HUDEP-2 (cell line): ENCODE results near the gene CBLB.

Experiments
- DNase-seq, 76 experiments: peaks; one replicate each; lab custom pipeline; 2025; ENCODE audit not compliant: unreplicated experiment in 76 of 76; lab: John Stamatoyannopoulos, UW

Gene CBLB

DNA sequence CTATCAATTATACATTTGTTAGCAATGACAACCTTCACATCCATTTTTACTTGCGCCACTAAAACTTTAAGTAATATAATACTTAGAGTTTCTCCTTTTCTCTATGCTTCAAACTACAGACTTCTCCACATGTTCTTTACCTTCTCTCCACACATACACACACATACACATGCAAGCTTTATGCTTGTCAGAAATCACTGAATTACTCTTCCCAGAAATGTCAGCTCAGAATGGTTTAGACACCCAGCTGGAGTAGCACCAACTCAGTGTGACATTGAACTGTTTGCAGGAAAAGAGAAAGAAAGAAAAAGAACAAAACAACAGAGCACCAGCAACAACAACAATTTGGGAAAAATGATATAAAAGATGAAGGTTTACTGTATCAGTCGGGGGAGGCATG, 20.9 kb downstream of the CBLB start:
- no peak for DNase-seq

DNA sequence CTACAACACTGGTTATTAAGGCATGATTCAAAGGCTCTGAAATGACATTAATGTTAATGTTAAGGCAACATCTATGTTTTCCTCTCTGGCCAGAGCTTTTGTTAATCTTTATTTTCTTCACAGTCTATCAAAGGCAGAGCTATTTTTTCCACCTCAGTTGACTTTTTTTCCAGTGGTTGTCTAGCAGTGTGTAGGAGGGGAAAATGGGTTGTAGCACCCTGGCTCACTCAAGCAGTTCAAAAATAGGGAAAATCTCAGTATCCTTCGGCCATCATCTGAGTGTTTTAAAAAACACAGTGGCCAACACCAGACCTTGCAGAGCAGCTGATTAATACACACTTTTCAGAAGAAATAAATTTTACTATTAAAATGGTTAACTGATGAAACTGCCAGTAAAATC, 21.4 kb downstream of the CBLB start:
- DNase-seq, result no peak

DNA sequence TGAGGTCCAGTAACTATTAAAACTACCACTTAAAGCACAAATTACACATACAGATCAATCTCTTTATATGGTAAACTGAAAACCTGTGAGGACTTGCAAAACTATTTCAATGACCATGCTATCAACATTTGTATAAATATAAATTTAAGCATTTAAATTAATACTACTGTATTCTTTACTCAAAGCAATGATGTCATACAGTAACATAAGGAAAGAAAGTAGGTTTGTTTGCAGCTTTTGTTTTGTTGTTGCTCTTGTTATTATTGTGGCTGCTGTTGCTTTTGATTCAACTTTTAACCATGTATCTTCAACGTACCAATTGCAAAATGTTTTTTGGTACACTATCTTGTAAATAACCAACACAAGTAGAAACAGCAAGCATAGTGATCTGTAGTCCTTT, 22.0 kb downstream of the CBLB start:
- DNase-seq, result no peak

DNA sequence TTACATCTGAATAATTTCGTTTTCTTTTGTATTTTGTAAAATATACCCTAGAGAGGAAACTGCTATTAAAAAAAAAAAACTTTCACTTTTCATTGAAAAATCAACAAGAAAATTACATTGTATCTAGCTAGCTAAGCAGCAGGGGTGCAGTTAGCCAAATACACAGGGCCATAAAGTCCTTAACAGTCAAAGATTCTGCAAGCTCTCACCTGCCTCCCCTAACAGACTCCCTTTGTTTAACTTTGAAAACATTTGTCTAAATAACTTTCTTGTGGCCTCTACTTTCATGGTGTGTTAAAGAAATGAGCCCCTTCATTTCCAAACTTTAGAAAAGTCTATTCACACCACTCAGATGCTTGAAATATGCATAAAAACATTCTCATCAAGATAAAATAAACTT, 23.3 kb downstream of the CBLB start:
- no peak for DNase-seq

DNA sequence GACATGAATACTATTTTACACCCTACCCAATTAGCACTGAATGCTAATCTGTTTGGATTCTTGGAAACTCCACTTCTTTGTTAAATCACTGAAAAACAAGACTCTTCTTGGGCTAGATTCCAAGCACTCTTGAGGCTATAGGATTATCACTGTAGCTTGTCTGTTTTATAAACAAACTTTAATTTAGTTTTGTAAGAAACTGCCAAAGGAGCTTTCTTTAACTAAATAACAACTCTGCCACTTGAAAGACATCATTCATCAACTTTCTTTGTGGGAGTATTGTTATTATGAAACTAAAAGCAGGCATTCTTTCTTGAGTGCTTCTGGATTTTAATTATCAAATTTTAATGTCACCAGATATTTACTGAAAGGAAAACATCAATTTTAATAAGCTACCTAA, 24.1 kb downstream of the CBLB start:
- DNase-seq, result peak in 1 of 76 experiments; percentile 4

DNA sequence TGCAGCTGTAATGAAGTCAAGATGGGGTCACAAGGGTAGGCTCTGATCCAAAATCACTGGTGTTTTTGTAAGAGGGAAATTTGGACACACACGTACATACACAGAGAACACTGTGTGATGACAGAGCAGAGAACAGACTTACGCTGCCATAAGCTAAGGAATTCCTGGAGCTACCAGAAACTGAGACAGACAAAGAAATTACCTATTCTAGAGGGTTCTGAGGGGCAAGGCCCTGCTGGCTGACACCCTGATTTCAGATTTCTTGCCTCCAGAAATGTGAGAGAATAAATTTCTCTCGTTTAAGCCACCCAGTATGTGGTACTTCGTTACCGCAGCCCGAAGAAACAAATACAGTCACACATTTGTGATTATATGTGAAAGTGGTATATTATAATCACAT, 24.8 kb downstream of the CBLB start:
- no peak for DNase-seq

DNA sequence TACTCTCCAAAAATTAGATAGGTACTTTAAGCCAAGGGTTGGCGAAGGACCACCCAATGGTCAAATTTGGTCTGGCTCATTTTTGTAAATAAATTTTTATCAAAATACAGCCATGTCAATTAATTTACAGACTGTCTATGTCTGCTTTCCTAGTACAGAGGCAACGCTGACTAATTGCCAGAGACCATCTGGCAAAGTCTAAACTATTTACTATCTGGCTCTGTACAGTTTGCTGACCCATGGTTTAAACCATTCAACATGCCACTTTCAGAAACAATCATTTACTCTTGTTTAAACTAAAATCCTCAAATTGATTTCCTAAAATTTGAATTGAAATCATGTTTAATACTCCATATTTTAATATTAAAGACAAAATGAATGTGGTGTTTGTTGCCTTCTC, 25.9 kb downstream of the CBLB start:
- no peak for DNase-seq

DNA sequence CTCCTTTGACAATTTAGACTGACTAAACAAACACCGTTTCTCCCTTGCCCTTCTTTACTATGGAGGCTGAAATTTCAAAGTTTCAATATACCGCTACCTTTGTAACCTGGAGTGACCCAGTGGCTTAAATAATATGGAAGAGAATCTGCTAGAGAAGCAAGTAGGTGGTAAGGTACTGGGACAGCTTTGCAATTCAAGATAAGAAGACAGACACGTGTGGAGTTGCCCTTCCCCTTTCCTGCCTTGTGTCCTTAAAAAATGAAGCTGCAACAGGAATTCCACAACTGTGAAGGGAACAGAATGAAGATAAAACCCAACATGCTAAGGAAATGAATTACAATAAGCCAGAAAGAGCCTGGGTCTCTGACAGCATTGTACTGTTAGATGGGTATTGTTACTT, 26.4 kb downstream of the CBLB start:
- DNase-seq, result no peak

DNA sequence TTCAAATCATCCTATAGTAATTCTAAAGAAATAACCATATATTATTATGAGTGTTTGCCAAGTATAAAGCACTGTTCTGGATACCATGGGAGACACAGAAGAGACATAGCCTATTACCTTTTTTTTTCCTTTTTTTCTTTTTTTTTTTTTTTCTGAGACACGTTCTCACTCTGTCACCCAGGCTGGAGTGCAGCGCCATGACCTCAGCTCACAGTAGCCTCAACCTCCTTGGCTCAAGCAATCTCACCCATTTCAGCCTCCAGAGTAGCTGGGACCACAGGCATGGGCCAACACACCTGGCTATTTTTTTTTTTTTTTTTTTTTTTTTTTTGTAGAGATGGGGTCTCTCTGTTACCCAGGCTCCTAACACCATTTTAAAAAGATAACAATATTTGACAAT, 30.9 kb downstream of the CBLB start:
- DNase-seq, result no peak

DNA sequence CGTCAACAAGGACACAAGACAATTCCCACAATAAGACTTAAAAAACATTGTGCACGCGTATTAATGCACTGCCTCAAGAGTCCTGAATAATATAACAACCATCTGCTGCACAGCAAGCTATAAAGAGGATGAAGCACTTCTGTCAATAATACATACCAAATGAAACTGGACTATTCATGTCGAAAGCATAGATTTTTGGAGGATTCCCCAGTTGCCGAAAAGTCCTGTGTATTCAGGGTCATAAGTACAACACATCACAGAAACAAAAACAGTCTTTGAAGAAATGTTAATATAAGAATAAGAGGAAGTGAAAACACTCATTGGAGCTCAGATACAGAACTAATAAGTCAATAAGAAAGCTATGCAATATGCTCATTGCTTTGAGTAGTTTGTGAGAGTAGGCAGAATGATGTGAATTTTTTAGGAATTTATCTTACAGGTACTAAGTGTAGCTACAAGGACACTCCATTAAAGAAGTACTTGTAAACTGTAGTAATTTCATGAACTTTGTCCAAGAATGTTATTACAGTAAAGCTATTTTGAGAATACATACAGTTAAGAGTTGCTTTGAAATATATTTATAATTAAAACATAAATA, 31.6 kb downstream of the CBLB start:
- DNase-seq, result no peak

DNA sequence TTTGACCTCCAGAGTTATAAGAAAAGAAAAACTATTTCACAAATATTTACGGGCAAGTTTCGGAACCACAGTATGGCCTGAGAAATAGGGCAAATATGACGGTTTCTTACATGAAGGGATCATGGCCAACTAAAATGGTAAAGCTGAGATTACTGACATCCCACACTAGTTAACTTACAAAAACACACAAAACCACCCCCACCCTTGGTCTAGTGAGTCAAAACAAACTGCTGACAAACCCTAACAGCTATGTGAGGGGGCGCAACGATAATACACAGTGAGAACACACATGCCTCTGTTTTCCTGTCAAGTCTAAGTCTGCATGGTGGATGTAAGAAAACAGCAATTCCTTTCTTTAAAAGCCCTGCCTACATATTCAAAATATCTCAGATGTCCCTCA, 32.3 kb downstream of the CBLB start:
- no peak for DNase-seq

DNA sequence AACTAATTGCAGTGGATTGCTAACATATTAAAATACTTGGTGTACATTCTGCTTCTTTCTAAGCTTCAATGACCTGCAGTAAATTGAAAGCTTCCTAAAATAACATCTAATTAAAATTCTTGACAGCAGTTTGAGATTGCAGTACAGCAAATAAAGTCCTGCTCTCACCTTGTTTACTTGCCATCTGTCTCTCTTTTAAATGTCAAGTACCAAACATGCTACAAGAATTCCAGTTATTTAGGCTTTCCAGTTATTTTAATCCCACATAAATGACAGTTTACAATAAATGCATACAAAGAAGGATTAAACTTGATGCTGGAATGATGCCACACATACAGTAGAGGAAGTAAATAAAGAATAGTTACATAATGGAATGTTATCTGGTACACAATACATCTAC, 33.2 kb downstream of the CBLB start:
- no peak for DNase-seq

DNA sequence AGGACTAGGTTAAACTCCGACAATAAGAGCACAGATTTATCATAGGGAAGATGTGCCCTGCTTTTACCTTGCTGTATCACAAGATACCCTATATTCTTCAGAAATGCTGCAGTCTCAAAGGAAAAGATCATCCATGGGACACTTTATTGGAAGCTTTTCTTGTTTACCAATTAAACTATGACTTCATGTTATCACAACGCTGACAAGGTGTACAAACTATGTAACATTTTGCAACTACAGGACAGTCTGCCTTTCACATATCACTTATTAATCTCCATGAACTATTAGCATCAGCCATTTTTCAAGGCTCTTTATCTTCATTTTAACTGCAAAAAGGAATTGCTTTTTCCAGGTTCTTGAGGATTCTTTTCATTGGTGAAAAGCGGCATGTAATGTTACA, 34.0 kb downstream of the CBLB start:
- no peak for DNase-seq

DNA sequence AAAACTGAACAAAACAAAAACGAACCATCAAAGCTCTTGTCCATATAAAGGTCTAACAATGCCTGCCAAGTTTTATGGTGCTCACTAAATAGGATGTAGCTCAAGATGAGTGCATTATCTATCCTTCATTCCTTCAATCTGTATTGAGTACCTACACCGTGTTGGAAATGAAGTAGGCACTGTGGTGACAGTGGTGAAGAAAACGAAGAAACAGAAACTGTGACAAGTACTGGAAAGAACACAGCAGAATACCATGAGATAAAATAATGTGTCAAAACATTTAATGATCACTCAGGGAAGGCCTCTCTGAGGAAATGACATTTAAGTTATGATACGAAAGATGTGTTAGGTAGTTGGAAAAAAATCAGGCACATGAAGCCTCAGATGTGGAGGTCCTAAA, 36.2 kb downstream of the CBLB start:
- DNase-seq, result no peak

DNA sequence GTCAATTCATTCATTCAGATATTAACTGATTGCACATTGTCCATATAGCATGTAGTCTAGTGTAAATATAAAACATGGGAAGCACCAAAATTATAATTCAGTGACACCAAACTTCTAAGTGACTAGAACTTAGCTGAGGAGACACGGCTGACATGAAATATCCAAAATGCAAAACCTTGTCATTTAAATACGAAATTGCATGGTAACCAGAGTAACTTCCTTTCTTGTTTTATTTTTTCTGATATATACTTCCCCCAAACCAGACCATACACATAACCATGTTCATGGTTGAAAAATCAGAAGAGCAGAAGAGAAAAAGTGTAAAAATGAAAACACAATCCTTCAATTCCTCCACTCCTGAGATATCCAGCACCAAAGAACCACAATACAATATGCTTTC, 38.0 kb downstream of the CBLB start:
- DNase-seq, result no peak

DNA sequence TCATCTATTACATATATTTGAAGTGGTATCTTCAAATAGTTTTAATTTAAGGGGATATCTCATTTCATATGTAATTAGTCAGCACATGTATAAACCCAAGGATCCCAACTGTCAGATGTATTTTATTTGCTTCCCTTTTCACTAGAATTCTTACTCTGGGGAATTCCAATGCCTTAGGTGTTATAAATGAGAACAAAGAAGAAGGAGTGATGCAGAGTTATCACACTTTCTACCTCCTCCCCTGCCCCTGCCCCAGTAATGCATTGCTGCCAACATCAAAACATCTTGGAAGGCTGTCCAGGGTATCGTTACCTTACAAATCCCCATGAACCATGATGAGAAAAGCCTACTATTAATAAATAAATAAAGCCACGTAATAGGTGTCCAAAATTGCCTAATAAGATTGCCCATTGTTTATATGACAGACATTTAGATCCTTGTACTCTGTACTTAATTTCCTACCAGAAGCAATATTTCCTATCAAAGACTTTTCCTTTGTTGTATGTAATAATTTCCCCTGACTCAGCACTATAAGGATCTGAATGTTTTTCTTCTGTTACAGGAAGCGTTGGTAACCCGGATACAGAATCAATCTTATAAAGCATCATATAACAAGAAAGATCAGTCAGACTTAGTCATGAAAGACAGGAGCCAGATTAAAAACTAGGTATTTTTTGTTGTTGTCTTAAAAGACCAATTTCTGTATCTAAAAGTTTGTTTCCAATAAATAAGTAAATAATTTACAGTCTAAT, 38.8 kb downstream of the CBLB start:
- DNase-seq, result no peak

DNA sequence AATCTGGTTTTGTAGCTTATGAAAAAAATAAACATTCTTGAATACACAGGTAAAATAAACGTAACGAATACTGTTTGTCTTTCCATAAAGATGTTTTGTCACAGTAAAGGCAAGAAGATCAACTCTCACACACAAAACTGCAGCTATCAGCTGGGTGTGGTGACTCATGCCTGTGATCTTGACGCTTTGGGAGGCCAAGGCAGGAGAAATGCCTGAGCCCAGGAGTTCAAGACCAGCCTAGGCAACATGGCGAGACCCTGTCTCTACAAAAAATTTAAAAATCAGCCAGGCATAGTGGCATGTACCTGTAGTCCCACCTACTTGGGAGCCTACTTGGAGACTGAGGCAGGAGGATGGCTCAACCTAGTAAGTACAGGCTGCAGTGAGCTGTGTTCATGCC, 39.6 kb downstream of the CBLB start:
- no peak for DNase-seq

DNA sequence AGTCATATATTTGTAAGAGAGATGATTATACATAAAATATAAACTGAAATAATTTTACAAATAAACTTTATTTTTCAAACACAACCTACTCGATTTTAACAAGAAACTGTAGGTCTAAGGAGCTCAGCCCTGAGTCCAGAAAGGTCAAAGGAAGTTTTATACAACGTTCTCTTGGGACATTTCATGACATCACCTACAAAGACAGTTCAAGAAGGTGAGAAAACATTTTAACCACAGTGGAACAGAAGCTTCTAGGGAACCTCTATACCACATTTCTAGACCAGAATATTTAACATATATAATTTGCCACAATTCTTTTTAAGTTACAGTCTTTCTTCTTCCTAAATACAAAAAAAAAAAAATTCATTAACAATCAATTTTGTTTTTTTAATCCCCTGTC, 40.1 kb downstream of the CBLB start:
- no peak for DNase-seq

DNA sequence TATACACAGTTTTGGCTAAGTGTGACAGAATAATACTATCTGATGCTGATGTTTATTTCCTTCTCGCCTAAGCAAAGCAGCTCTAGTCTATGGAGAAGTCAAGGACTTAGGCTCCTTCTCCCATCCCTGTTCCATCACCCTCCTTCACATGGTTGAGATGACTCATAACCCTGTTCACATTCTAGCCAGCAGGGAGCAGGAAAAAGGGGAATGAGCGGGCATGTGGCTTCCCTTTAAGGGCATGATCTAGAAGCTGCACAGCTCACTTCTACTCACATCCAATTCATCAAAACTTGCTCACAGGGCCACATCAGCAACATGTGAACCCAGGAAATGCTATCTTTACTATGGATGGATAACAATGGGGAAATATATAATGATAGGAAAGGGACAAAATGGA, 40.9 kb downstream of the CBLB start:
- no peak for DNase-seq

DNA sequence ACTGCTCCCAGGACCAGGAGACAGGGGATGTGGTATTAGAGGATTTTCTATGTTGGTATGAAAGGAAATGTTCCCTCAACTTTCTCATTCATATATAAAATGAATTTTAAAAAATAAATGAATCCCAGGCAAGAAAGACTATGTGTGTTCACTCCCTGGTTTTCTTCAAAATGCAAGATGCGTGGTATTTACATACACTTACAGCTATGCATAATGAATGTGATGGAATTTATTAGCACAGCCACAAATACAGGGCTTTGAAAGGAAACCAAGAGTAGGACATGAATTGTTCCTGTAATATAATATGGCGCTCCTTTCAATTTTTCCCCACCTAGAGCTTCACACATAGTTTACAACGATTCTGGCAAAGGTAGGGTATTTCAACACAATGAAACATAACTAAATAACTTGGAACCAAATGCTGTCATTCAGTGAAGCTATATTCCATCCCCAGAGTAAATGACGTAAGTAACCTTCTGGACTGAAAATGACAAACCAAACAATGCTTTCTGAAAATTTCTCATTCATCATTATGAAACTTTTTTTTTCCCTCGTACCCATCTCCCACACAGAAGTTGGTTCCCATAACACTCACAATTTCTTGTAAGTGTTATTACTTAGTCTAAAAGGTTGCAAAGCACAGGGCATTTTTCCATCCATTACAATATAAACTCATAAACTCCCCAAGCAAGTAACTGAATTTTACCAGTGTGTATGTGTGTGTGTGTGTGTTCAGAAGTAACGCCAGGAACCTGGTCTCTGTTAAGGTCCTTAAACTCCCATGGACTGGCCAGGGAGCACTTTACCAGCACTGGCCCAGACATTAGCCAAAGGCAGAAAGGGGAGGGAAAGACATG, 41.8 kb downstream of the CBLB start:
- no peak for DNase-seq

DNA sequence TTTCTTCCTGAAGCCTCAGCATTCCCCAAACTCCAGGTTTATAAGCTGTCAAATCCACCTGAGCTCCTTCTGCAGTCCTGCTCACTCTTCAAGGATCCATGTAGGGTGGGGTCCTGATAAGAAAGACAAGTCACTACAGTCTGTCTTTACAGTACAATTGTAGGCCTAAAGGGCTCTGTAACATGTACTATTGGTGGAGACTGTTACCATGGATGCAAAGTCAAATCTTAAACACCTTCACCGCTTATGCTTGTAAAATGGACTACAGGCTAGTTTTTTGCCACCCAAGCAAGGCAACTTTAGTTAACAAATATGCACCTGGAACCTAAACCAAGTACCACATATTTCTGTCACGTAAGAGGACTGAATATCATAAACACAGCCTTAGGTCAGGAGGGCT, 44.7 kb downstream of the CBLB start:
- DNase-seq, result no peak
